Esophagus (tissue), 2 donors: ENCODE data around the gene DLG5. TPM values are rescaled to one million over a fixed set of nuclear protein-coding genes. Genes with fewer than 3 reads are reported as not detected.

Experiments
- H3K27ac ChIP-seq, 2 donors: one replicate each; pipeline ENCODE4 v1.5.1; 2013; ENCODE audit warnings: low read depth in 2 of 2, mild to moderate bottlenecking in 2 of 2, inconsistent platforms in 1 of 2, low read length in 1 of 2, moderate library complexity in 1 of 2
- H3K27me3 ChIP-seq, 2 donors: one replicate each; pipeline ENCODE4 v1.6.1; 2013; ENCODE audit warnings: low read length in 2 of 2, control low read depth in 1 of 2, mild to moderate bottlenecking in 1 of 2; ENCODE audit not compliant: insufficient read depth in 2 of 2, control insufficient read depth in 1 of 2
- H3K36me3 ChIP-seq, 2 donors: one replicate each; pipeline ENCODE4 v1.6.1; 2013; ENCODE audit warnings: low read length in 1 of 2; ENCODE audit not compliant: control insufficient read depth in 2 of 2, insufficient read depth in 2 of 2
- H3K4me1 ChIP-seq, 2 donors: one replicate each; pipeline ENCODE4 v1.6.1; 2013; ENCODE audit warnings: low read length in 1 of 2; ENCODE audit not compliant: control insufficient read depth in 2 of 2, insufficient read depth in 2 of 2
- H3K4me3 ChIP-seq, 2 donors: one replicate each; pipeline ENCODE4 v1.5.1; 2013; ENCODE audit warnings: low read length in 2 of 2, mild to moderate bottlenecking in 2 of 2, low read depth in 1 of 2, moderate library complexity in 1 of 2
- H3K9me3 ChIP-seq, 2 donors: one replicate each; pipeline ENCODE4 v1.6.1; 2013; ENCODE audit warnings: mild to moderate bottlenecking in 2 of 2, low read depth in 1 of 2, low read length in 1 of 2, moderate library complexity in 1 of 2; ENCODE audit not compliant: control insufficient read depth in 2 of 2, insufficient read depth in 1 of 2
- WGBS, 2 donors: extraction: QIAGEN DNeasy Blood & Tissue Kit; methylation state at CpG; one replicate each; pipeline ENCODE4 v1.1.7; 2013; 5-methylcytosine and 5-hydroxymethylcytosine counted together
- polyA plus RNA-seq, 2 donors: library from polyadenylated mRNA; stranded (reverse); fragments of 200-250 nt; gene quantifications; one replicate each; pipeline ENCODE4 v1.2.3, GENCODE V29; 2013
- donor health status: healthy with polysubstance abuse.
- donor health status: Bipolar disorder and iron deficiency.

The DLG5 gene
- polyA plus RNA-seq, 2 donors, result 13.9 to 17.4 TPM

DNA sequence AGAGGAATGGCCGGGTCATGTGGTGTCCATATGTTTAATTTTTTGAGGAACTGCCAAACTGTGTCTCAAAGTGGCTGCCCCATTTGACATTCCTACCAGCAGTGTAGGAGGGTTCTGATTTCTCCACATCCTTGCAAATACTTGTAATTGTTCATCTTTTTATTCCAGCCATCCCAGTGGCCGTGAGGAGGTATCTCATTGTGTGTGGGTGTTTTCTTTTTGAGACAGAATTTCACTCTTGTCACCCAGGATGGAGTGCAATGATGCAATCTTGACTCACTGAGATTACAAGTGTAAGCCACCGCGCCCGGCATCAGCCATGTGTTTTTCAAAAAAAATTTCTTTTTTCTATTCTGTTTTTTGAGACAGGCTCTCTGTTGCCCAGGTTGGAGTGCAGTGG lies 38.7 kb upstream of the DLG5 start:
- no peaks in the 10 kb centered on the region for H3K36me3 ChIP-seq
- no peaks in the 10 kb centered on the region for H3K27me3 ChIP-seq
- 71 to 74% methylated on average over 5 of the region's 5 CpGs for WGBS, 2 donors
- H3K4me1 ChIP-seq, result no peaks in the 10 kb centered on the region
- no peak overlapping the region for H3K27ac ChIP-seq
- H3K9me3 ChIP-seq, result peaks cover 0 to 5% of the 10 kb centered on the region in 2 donors
- H3K4me3 ChIP-seq, result no peak overlapping the region

GRCh38 chr10:77964811-77965210 lies 38.3 kb upstream of the DLG5 start:
- Histone ChIP-seq H3K27me3 (no peaks in the 10 kb centered on the region), H3K36me3 (no peaks in the 10 kb centered on the region), H3K27ac (no peak overlapping the region), H3K4me3 (no peak overlapping the region), H3K9me3 (peaks cover 0 to 5% of the 10 kb centered on the region in 2 donors), H3K4me1 (no peaks in the 10 kb centered on the region)
- 85 to 90% methylated on average over 1 of the region's 1 CpG for WGBS, 2 donors

GRCh38 chr10:77963901-77964300 lies 37.3 kb upstream of the DLG5 start:
- 96 to 97% methylated on average over 7 of the region's 7 CpGs for whole genome bisulfite sequencing, 2 donors
- Histone ChIP-seq H3K27me3 (no peaks in the 10 kb centered on the region), H3K9me3 (peaks cover 0 to 5% of the 10 kb centered on the region in 2 donors), H3K27ac (no peak overlapping the region), H3K4me1 (peaks cover 0 to 3% of the 10 kb centered on the region in 2 donors), H3K36me3 (no peaks in the 10 kb centered on the region), H3K4me3 (no peak overlapping the region)

DNA sequence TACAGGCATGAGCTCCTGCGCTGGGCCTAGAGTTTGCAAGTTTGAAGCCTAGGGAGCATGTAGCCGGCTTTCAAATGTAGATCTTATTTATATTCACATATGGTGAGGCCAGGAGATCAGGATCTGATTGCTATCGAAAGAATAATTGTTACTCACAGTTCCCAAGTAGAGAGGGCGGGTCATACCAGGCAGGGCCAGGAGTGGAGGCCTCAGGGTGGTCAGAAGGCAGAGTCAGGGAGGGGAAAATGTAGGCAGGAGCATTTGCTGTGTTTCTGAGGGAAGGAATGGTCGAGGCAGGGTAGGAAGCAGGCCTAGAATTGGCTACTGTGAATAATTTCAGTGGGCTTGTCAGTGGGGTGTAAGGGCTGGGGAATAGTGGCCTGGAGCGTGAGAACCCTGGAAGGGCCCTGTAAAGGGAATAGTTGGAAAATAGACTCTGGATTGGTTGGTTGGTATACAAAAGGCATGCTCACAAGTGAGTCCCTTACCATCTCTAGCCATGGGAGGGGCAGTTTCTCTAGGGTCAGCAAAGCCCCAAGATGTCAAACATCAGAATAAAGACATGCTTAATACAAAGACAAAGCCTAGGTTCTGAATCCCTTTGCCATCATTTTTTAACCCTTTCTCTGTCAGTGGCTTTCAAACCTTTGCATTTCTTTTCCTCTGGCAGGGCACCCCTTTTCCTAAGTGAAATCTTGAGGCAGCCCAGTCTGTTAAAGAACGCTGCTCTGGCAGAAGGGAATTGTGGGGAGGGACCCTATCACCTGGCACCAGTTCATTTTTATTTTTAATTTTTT lies 36.0 kb upstream of the DLG5 start:
- H3K4me3 ChIP-seq, result no peak overlapping the region
- H3K36me3 ChIP-seq, result no peaks in the 10 kb centered on the region
- WGBS, 2 donors, result 86 to 94% methylated on average over 7 of the region's 7 CpGs
- no peak overlapping the region for H3K27ac ChIP-seq
- H3K27me3 ChIP-seq, result no peaks in the 10 kb centered on the region
- H3K4me1 ChIP-seq, result peaks cover 0 to 3% of the 10 kb centered on the region in 2 donors
- H3K9me3 ChIP-seq, result peaks cover 0 to 5% of the 10 kb centered on the region in 2 donors

DNA sequence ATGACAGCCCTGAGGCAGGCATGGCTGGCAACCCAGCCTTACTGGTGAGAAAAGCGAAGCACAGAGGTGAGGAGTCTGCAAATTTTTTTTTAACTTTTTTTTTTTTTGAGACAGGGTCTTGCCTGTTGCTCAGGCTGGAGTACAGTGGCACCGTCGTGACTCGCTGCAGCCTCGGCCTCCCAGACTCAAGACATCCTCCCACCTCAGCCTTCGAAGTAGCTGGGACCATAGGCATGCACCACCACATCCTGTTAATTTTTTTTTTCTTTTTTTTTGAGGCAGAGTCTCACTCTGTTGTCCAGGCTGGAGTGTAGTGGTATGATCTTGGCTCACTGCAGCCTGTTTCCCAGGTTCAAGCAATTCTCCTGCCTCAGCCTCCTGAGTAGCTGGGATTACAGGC lies 35.1 kb upstream of the DLG5 start:
- Histone ChIP-seq H3K27ac (no peak overlapping the region), H3K27me3 (no peaks in the 10 kb centered on the region), H3K36me3 (no peaks in the 10 kb centered on the region), H3K4me1 (peaks cover 0 to 3% of the 10 kb centered on the region in 2 donors), H3K4me3 (no peak overlapping the region), H3K9me3 (peaks cover 0 to 5% of the 10 kb centered on the region in 2 donors)
- WGBS, 2 donors, result 94 to 95% methylated on average over 6 of the region's 6 CpGs

DNA sequence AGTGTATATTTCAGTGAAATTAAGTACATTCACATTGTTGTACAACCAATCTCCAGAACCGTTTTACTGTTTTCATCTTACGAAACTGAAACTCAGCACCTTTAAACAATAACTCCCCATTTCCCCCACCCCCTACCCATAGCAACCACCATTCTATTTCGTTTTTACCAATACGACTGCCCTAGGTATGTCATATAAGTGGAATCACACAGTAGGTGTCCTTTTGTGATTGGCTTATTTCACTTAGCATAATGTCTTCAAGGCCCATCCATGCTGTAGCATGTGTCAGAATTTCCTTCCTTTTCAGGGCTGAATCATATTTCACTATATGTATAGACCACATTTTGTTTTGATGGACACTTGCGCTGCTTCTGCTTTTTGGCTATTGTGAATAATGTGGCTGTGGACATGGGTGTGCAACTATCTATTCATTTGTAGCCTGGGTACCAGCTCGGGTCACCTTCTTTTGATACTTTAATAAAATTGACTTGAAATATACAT lies 34.3 kb upstream of the DLG5 start:
- Histone ChIP-seq H3K27me3 (no peaks in the 10 kb centered on the region), H3K9me3 (peaks cover 0 to 5% of the 10 kb centered on the region in 2 donors), H3K4me3 (no peak overlapping the region), H3K36me3 (no peaks in the 10 kb centered on the region), H3K4me1 (peaks cover 0 to 3% of the 10 kb centered on the region in 2 donors), H3K27ac (no peak overlapping the region)
- WGBS, 2 donors, result 88 to 91% methylated on average over 6 of the region's 6 CpGs

DNA sequence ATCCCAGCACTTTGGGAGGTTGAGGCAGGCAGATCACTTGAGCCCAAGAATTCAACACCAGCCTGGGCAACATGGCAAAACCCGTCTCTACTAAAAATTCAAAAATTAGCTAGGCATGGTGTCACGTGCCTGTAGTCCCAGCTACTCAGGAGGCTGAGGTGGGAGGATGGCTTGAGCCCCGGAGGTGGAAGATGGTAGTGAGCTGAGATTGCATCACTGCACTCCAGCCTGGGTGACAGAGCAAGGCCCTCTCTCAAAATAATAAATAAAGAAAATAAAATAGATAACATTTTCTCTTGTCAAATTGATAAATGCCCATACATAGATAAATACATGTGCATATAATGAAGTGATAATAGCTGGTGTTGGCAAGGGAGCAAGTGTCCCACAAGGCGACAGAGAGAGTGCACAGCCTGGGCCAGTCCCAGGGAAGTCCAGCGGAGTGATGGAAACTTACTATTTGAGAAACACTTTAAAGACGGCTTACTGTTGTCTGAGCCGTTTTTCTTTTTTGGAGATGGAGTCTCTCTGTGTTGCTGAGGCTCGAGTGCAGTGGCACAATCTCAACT lies 33.4 kb upstream of the DLG5 start:
- peaks cover 0 to 5% of the 10 kb centered on the region in 2 donors for H3K9me3 ChIP-seq
- 69 to 70% methylated on average over 8 of the region's 8 CpGs for WGBS, 2 donors
- H3K4me3 ChIP-seq, result no peak overlapping the region
- peak overlapping the region; percentile 61 to 62 for H3K27ac ChIP-seq
- H3K4me1 ChIP-seq, result peaks cover 0 to 3% of the 10 kb centered on the region in 2 donors
- H3K36me3 ChIP-seq, result no peaks in the 10 kb centered on the region
- H3K27me3 ChIP-seq, result no peaks in the 10 kb centered on the region

GRCh38 chr10:77959384-77959783 lies 32.8 kb upstream of the DLG5 start:
- Histone ChIP-seq H3K27ac (peak overlapping the region; percentile 56 to 61), H3K4me1 (peaks cover 0 to 3% of the 10 kb centered on the region in 2 donors), H3K9me3 (peaks cover 0 to 5% of the 10 kb centered on the region in 2 donors), H3K4me3 (no peak overlapping the region), H3K36me3 (no peaks in the 10 kb centered on the region), H3K27me3 (no peaks in the 10 kb centered on the region)
- WGBS, 2 donors, result 25 to 48% methylated on average over 4 of the region's 4 CpGs

DNA sequence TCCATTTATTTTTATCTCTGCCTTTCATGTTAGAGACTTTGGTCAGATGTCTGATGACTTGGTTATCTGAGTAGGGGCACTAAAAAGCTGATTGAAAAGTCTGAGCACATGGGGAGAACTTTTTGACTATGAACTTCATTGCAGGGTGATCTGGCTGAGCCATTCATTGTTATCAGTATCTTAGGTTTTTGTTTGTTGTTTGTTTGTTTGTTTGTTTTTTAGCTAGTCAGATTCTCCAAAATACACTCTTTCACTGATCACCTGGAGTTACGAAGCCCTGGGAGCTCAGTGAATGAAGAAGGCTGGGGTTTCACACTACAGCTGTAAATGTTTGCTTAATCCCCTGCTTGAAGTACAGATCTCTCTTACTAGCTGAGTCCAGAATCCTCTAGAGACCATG lies 28.6 kb upstream of the DLG5 start:
- no peaks in the 10 kb centered on the region for H3K27me3 ChIP-seq
- no peaks in the 10 kb centered on the region for H3K9me3 ChIP-seq
- WGBS, 2 donors, result 81 to 84% methylated on average over 1 of the region's 1 CpG
- H3K4me3 ChIP-seq, result no peak overlapping the region
- H3K27ac ChIP-seq, result no peak overlapping the region
- no peaks in the 10 kb centered on the region for H3K36me3 ChIP-seq
- H3K4me1 ChIP-seq, result peaks cover 0 to 3% of the 10 kb centered on the region in 2 donors
